ENCODE measurements around the gene DEGS2.

DEGS2 gene

GRCh38 chr14:100178691-100179090 lies 19.2 kb upstream of the DEGS2 start:
- Mint-ChIP-seq H3K9me3 (peaks cover 14% of the 10 kb centered on the region), H3K36me3 (ENCODE audit: low read depth) (peaks cover 4% of the 10 kb centered on the region), H3K27me3 (ENCODE audit: low read depth, poor library complexity) (peaks cover 18% of the 10 kb centered on the region), H3K4me1 (no peaks in the 10 kb centered on the region), H3K4me3 (no peak overlapping the region), H3K27ac (no peak overlapping the region)
- no peak for DNase-seq
- TF ChIP-seq, protein P1, sequence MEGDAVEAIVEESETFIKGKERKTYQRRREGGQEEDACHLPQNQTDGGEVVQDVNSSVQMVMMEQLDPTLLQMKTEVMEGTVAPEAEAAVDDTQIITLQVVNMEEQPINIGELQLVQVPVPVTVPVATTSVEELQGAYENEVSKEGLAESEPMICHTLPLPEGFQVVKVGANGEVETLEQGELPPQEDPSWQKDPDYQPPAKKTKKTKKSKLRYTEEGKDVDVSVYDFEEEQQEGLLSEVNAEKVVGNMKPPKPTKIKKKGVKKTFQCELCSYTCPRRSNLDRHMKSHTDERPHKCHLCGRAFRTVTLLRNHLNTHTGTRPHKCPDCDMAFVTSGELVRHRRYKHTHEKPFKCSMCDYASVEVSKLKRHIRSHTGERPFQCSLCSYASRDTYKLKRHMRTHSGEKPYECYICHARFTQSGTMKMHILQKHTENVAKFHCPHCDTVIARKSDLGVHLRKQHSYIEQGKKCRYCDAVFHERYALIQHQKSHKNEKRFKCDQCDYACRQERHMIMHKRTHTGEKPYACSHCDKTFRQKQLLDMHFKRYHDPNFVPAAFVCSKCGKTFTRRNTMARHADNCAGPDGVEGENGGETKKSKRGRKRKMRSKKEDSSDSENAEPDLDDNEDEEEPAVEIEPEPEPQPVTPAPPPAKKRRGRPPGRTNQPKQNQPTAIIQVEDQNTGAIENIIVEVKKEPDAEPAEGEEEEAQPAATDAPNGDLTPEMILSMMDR (IDR thresholded peaks at IDR 0.05) = no peak

DNA sequence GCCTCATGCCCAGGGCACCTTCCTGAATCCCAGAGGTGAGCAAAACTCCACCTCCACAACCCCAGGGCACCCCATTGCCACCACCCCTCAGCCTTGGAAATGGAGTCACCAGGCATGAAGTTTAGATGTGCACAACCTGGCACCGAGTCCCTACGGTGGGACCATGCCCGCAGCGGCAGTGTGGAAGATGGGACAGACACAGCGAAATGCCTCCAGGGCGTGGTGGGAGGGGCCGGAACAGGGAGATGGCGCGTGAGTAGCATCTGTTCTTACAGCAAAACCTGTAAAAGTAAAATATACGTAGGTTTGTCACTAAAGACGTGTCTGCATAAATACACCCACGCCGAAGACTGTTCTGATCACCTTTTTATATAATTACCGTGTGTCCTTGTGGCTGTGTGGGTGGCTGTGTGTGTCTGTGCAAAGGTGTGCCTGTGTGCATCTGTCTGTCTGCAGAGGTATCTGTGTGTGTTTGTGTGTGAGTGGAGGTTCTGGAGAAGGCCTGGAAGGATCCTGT lies 17.4 kb upstream of the DEGS2 start:
- Mint-ChIP-seq H3K4me3 (no peak overlapping the region), H3K27ac (no peak overlapping the region)
- TF ChIP-seq, protein P1 (IDR thresholded peaks at IDR 0.05) = no peak

GRCh38 chr14:100173353-100173752 lies 13.9 kb upstream of the DEGS2 start:
- TF ChIP-seq, protein P1 (IDR thresholded peaks at IDR 0.05) = no peak
- DNase-seq = no peak
- Mint-ChIP-seq H3K4me1 (no peaks in the 10 kb centered on the region), H3K27me3 (ENCODE audit: low read depth, poor library complexity) (peaks cover 40% of the 10 kb centered on the region), H3K4me3 (no peak overlapping the region), H3K9me3 (no peaks in the 10 kb centered on the region), H3K36me3 (ENCODE audit: low read depth) (no peaks in the 10 kb centered on the region), H3K27ac (no peak overlapping the region)

More for the DNA sequence above, 17.4 kb upstream of the DEGS2 start:
- H3K27me3 Mint-ChIP-seq (ENCODE audit: low read depth, poor library complexity) = peaks cover 31% of the 10 kb centered on the region
- H3K36me3 Mint-ChIP-seq (ENCODE audit: low read depth) = peaks cover 4% of the 10 kb centered on the region
- H3K9me3 Mint-ChIP-seq = peaks cover 9% of the 10 kb centered on the region
- no peak for DNase-seq
- no peaks in the 10 kb centered on the region for H3K4me1 Mint-ChIP-seq

- no peaks in the 10 kb centered on the region for H3K4me1 Mint-ChIP-seq
- H3K9me3 Mint-ChIP-seq = no peaks in the 10 kb centered on the region
- no peak for DNase-seq
- H3K27ac Mint-ChIP-seq = no peak overlapping the region
- TF ChIP-seq, protein P1 (IDR thresholded peaks at IDR 0.05) = no peak
- no peak overlapping the region for H3K4me3 Mint-ChIP-seq
- peaks cover 40% of the 10 kb centered on the region for H3K27me3 Mint-ChIP-seq (ENCODE audit: low read depth, poor library complexity)
- no peaks in the 10 kb centered on the region for H3K36me3 Mint-ChIP-seq (ENCODE audit: low read depth)
Observed at GRCh38 chr14:100172811-100173210, 13.4 kb upstream of the DEGS2 start.

DNA sequence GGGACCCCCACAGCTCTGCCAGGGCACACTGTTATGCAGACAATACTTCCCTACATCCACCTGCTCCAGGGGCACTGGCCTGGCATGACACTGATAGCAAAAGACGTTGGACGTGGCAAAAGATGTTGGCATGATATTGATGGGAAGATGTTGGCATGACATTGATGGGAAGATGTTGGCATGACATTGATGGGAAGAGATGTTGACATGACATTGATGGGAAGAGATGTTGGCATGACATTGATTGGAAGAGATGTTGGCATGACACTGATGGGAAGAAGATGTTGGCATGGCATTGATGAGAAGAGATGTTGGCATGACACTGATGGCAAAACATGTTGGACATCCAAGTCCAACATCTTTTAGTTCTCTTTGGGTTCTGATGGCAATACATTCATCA lies 11.4 kb upstream of the DEGS2 start:
- TF ChIP-seq, protein P1 (IDR thresholded peaks at IDR 0.05) = no peak
- no peak overlapping the region for H3K4me3 Mint-ChIP-seq
- H3K27me3 Mint-ChIP-seq (ENCODE audit: low read depth, poor library complexity) = peaks cover 48% of the 10 kb centered on the region
- peaks cover 8% of the 10 kb centered on the region for H3K4me1 Mint-ChIP-seq
- H3K9me3 Mint-ChIP-seq = no peaks in the 10 kb centered on the region
- no peak overlapping the region for H3K27ac Mint-ChIP-seq
- H3K36me3 Mint-ChIP-seq (ENCODE audit: low read depth) = no peaks in the 10 kb centered on the region
- no peak for DNase-seq

GRCh38 chr14:100168506-100168905 lies 9.1 kb upstream of the DEGS2 start:
- peaks cover 16% of the 10 kb centered on the region for H3K4me1 Mint-ChIP-seq
- H3K4me3 Mint-ChIP-seq = no peak overlapping the region
- H3K27ac Mint-ChIP-seq = no peak overlapping the region
- TF ChIP-seq, protein P1 (IDR thresholded peaks at IDR 0.05) = no peak
- no peaks in the 10 kb centered on the region for H3K9me3 Mint-ChIP-seq
- peaks cover 63% of the 10 kb centered on the region for H3K27me3 Mint-ChIP-seq (ENCODE audit: low read depth, poor library complexity)
- H3K36me3 Mint-ChIP-seq (ENCODE audit: low read depth) = no peaks in the 10 kb centered on the region
- no peak for DNase-seq

Measured in nephron progenitor cell (in vitro differentiated cells).